HCT116 (cell line): ENCODE data around the gene PNP. TPM values are rescaled to one million over a fixed set of nuclear protein-coding genes. Genes with fewer than 3 reads are reported as not detected.

Experiments used
- ATAC-seq: fragments of 200-7000 bp; cut with Tn5 transposase; 2 replicates; pipeline ENCODE4 v1.9.1; 2020; ENCODE audit warnings: mild to moderate bottlenecking, moderate library complexity
- BruUV-seq: library from RNA; stranded (reverse); fragments of 400-500 nt; replicated peaks from 2 replicates; lab custom pipeline; 2021; lab: Mats Ljungman, UMichigan
- CTCF ChIA-PET: fragments of 300-600 bp; sonication (Branson Sonifier 250); formaldehyde crosslinking; loops from one replicate; lab custom pipeline; 2021; ENCODE audit warnings: antibody characterized with exemption; lab: Charles Lee
- POLR2A ChIA-PET: fragments of 300-600, 350-600 bp; sonication (Branson Sonifier 250); formaldehyde crosslinking; loops from one replicate; lab custom pipeline; 2021; ENCODE audit warnings: antibody characterized with exemption; lab: Charles Lee
- RAD21 ChIA-PET, 2 experiments: fragments of 300-600 bp; sonication (Branson Sonifier 250); formaldehyde crosslinking; loops; one replicate each; lab custom pipeline; 2023; ENCODE audit warnings: low total read pairs in 2 of 2; ENCODE audit not compliant: uncharacterized antibody in 2 of 2, unreplicated experiment in 2 of 2, low non-redundant PET in 1 of 2; lab: Charles Lee
- DNase-seq: peaks from one replicate; pipeline ENCODE4 v3.0.0-alpha.2; 2010; ENCODE audit warnings: low read depth, low spot score
- H2AFZ ChIP-seq: fragments of 200-600 bp; shearing (Covaris generic), sonication (generic); 2 replicates; pipeline ENCODE4 v1.6.1; 2017; ENCODE audit warnings: low read depth, mixed run types, mixed read lengths, antibody characterized with exemption, low read length; ENCODE audit not compliant: poor library complexity, severe bottlenecking
- H3K27ac ChIP-seq: 2 replicates; pipeline ENCODE4 v1.5.1; 2012; ENCODE audit warnings: low read depth, low read length
- H3K27me3 ChIP-seq: fragments of 200-600 bp; sonication (generic); 2 replicates; pipeline ENCODE4 v1.6.1; 2016; ENCODE audit warnings: mixed run types, low read length, mixed read lengths; ENCODE audit not compliant: insufficient read depth
- H3K36me3 ChIP-seq, 2 experiments: fragments of 200-500 bp in 1 of 2; fragments of 200-600 bp in 1 of 2; sonication (Bioruptor generic) in 1 of 2; sonication (generic) in 1 of 2; 2 replicates each; pipeline versions ENCODE4 v1.5.1 to v1.6.1; 2014 to 2016; ENCODE audit warnings: low read length in 2 of 2, inconsistent platforms in 1 of 2, mixed read lengths in 1 of 2, mixed run types in 1 of 2; ENCODE audit not compliant: insufficient read depth in 2 of 2, control insufficient read depth in 1 of 2
- H3K4me1 ChIP-seq, 2 experiments: fragments of 200-600 bp in 1 of 2; sonication (generic) in 1 of 2; 2 replicates each; pipeline versions ENCODE4 v1.5.1 to v1.6.1; 2012 to 2017; ENCODE audit warnings: low read length in 2 of 2, inconsistent platforms in 1 of 2, mild to moderate bottlenecking in 1 of 2, mixed read lengths in 1 of 2, mixed run types in 1 of 2, moderate library complexity in 1 of 2; ENCODE audit not compliant: insufficient read depth in 2 of 2, control insufficient read depth in 1 of 2
- H3K4me2 ChIP-seq: fragments of 200-600 bp; sonication (generic); 2 replicates; pipeline ENCODE4 v1.6.1; 2017; ENCODE audit warnings: mixed run types, low read length, mixed read lengths
- H3K4me3 ChIP-seq, 2 experiments: fragments of 200-600 bp in 1 of 2; sonication (generic) in 1 of 2; replicated peaks in 1 of 2; 2 replicates each; pipeline ENCODE4 v1.5.1; 2011 to 2016; ENCODE audit warnings: low read length in 2 of 2, control low read depth in 1 of 2, low read depth in 1 of 2, mild to moderate bottlenecking in 1 of 2, mixed read lengths in 1 of 2, mixed run types in 1 of 2
- H3K79me2 ChIP-seq: fragments of 200-600 bp; sonication (generic); 2 replicates; pipeline ENCODE4 v1.6.1; 2017; ENCODE audit warnings: mild to moderate bottlenecking, mixed run types, low read length, moderate library complexity, mixed read lengths; ENCODE audit not compliant: insufficient read depth
- H3K9ac ChIP-seq: fragments of 200-600 bp; sonication (generic); 2 replicates; pipeline ENCODE4 v1.6.1; 2016; ENCODE audit warnings: low read length, mixed read lengths
- H3K9me2 ChIP-seq: fragments of 200-600 bp; sonication (generic), shearing (Covaris generic); 2 replicates; pipeline ENCODE4 v1.6.1; 2017; ENCODE audit warnings: mixed run types, mild to moderate bottlenecking, moderate library complexity; ENCODE audit not compliant: insufficient read depth
- H3K9me3 ChIP-seq, 2 experiments: fragments of 200-500 bp in 1 of 2; fragments of 200-600 bp in 1 of 2; sonication (Bioruptor generic) in 1 of 2; sonication (generic) in 1 of 2; 2 replicates each; pipeline ENCODE4 v1.6.1; 2014 to 2017; ENCODE audit warnings: low read length in 2 of 2, mixed read lengths in 2 of 2, inconsistent platforms in 1 of 2, low read depth in 1 of 2, mild to moderate bottlenecking in 1 of 2, mixed run types in 1 of 2, moderate library complexity in 1 of 2; ENCODE audit not compliant: control insufficient read depth in 1 of 2, insufficient read depth in 1 of 2
- H4K20me1 ChIP-seq: fragments of 200-600 bp; sonication (generic), shearing (Covaris generic); 2 replicates; pipeline ENCODE4 v1.6.1; 2017; ENCODE audit warnings: mixed run types, mild to moderate bottlenecking, moderate library complexity; ENCODE audit not compliant: insufficient read depth
- ATF3 ChIP-seq: IDR thresholded peaks from 2 replicates; pipeline ENCODE4 v1.6.1; 2012
- CEBPB ChIP-seq: IDR thresholded peaks from 2 replicates; pipeline ENCODE4 v1.6.1; 2012; ENCODE audit warnings: low read depth
- EGR1 ChIP-seq: IDR thresholded peaks from 2 replicates; pipeline ENCODE4 v1.6.1; 2012; ENCODE audit warnings: low read depth
- ELF1 ChIP-seq: IDR thresholded peaks from 2 replicates; pipeline ENCODE4 v1.6.1; 2012; ENCODE audit warnings: low read depth, borderline replicate concordance
- EZH2phosphoT487 ChIP-seq: fragments of 200-600 bp; IDR thresholded peaks from 2 replicates; pipeline ENCODE4 v1.6.1; 2018; ENCODE audit warnings: antibody characterized with exemption, borderline replicate concordance
- FOSL1 ChIP-seq: IDR thresholded peaks from 2 replicates; pipeline ENCODE4 v1.6.1; 2012; ENCODE audit warnings: low read depth
- MAX ChIP-seq: IDR thresholded peaks from 2 replicates; pipeline ENCODE4 v1.6.1; 2012
- POLR2A ChIP-seq: IDR thresholded peaks from 2 replicates; pipeline ENCODE4 v1.7.0; 2011; ENCODE audit warnings: borderline replicate concordance; ENCODE audit not compliant: insufficient read depth, insufficient read length; ENCODE audit errors: extremely low read depth
- RAD21 ChIP-seq: IDR thresholded peaks from 2 replicates; pipeline ENCODE4 v1.6.1; 2012; ENCODE audit warnings: low read depth, mild to moderate bottlenecking
- SIN3A ChIP-seq: IDR thresholded peaks from 2 replicates; pipeline ENCODE4 v1.6.1; 2012; ENCODE audit warnings: low read depth
- TCF7L2 ChIP-seq: IDR thresholded peaks from 2 replicates; pipeline ENCODE4 v1.7.0; 2011; ENCODE audit warnings: borderline replicate concordance, inconsistent platforms; ENCODE audit not compliant: insufficient read depth, insufficient read length; ENCODE audit errors: extremely low read depth
- YY1 ChIP-seq: IDR thresholded peaks from 2 replicates; pipeline ENCODE4 v1.6.1; 2011; ENCODE audit warnings: low read length, low read depth, moderate library complexity, mild to moderate bottlenecking; ENCODE audit not compliant: insufficient replicate concordance; ENCODE audit errors: extremely low read depth
- ZBTB33 ChIP-seq: IDR thresholded peaks from 2 replicates; pipeline ENCODE4 v1.6.1; 2011; ENCODE audit warnings: mild to moderate bottlenecking, low read length, moderate library complexity; ENCODE audit not compliant: insufficient replicate concordance; ENCODE audit errors: extremely low read depth
- intact Hi-C: fragments of 100-400 bp; cut with micrococcal nuclease; formaldehyde crosslinking; loops from 2 replicates; pipeline ENCODE4 v1.10.0; 2022
- total RNA-seq: library from RNA; stranded (reverse); gene quantifications from one replicate; pipeline ENCODE4 v1.2.1, GENCODE V29; 2021; ENCODE audit not compliant: unreplicated experiment

The PNP gene
- total RNA-seq, 1 experiment from 2014 or later = 63.0 TPM

GRCh38 chr14:20434701-20435581 is 34.3 kb upstream of the PNP start:
- intact Hi-C loops = no loop called here
- ATAC-seq = no peak
- no peaks in the 10 kb centered on the region for H3K9me2 ChIP-seq
- no peaks in the 10 kb centered on the region for H4K20me1 ChIP-seq
- H3K9ac ChIP-seq = no peak overlapping the region
- no peak for TF ChIP-seq EGR1
- TF ChIP-seq YY1 = no peak
- TF ChIP-seq MAX = no peak
- no peak for TF ChIP-seq ATF3
- no peak for TF ChIP-seq POLR2A
- no peak for TF ChIP-seq TCF7L2
- TF ChIP-seq RAD21 = no peak
- no peak for TF ChIP-seq ZBTB33
- TF ChIP-seq FOSL1 = no peak
- no peak for TF ChIP-seq ELF1
- TF ChIP-seq SIN3A = no peak
- TF ChIP-seq EZH2phosphoT487 = no peak
- no peak for TF ChIP-seq CEBPB
- no peak overlapping the region for H3K4me2 ChIP-seq
- no peak overlapping the region for H3K4me3 ChIP-seq
- H3K36me3 ChIP-seq = no peaks in the 10 kb centered on the region
- H3K4me1 ChIP-seq = peaks cover 8 to 22% of the 10 kb centered on the region in 2 experiments
- no peaks in the 10 kb centered on the region for H3K9me3 ChIP-seq
- H2AFZ ChIP-seq = no peak overlapping the region
- CTCF ChIA-PET = no interaction called here
- no peaks in the 10 kb centered on the region for H3K79me2 ChIP-seq
- POLR2A ChIA-PET = interaction anchor here (1.9 kb wide), 1 partner anchor 27 kb away, joined by 4 read pairs; the partner anchor contains the start of gene PIP4P1
- no peak overlapping the region for H3K27ac ChIP-seq
- no TSS peak for BruUV-seq
- no peak for DNase-seq
- RAD21 ChIA-PET = no interaction called here
- no peaks in the 10 kb centered on the region for H3K27me3 ChIP-seq
